HepG2 (cell line): ENCODE measurements around the gene MEAF6. TPM values are rescaled to one million over a fixed set of nuclear protein-coding genes. Genes with fewer than 3 reads are reported as not detected.

ENCODE experiments used
- FOXO1 ChIP-seq: sonication (generic); formaldehyde crosslinking; IDR thresholded peaks from 2 replicates; pipeline ENCODE4 v1.4.0; 2020; ENCODE audit warnings: missing genetic modification reagents
- IKZF4 ChIP-seq: sonication (generic); formaldehyde crosslinking; IDR thresholded peaks from 2 replicates; pipeline ENCODE4 v1.5.1; 2020; ENCODE audit warnings: borderline replicate concordance, mild to moderate bottlenecking, low read depth, missing genetic modification reagents; ENCODE audit errors: not compliant biosample characterization
- NFATC3 ChIP-seq: sonication (generic); formaldehyde crosslinking; IDR thresholded peaks from 2 replicates; pipeline ENCODE4 v1.5.1; 2020; ENCODE audit warnings: mild to moderate bottlenecking, missing genetic modification reagents
- SRSF1 ChIP-seq: fragments of 200-400 bp; formaldehyde crosslinking; optimal IDR thresholded peaks from 2 replicates; pipeline ENCODE3; 2017; ENCODE audit warnings: mild to moderate bottlenecking, low read depth, low read length, moderate library complexity
- XRCC5 ChIP-seq: fragments of 200-400 bp; formaldehyde crosslinking; optimal IDR thresholded peaks from 2 replicates; pipeline ENCODE3; 2017; ENCODE audit warnings: mild to moderate bottlenecking, low read length
- YEATS2 ChIP-seq: sonication (generic); formaldehyde crosslinking; IDR thresholded peaks from 2 replicates; pipeline ENCODE4 v1.4.0; 2020; ENCODE audit warnings: missing genetic modification reagents, borderline replicate concordance
- ZC3H4 ChIP-seq: sonication (generic); formaldehyde crosslinking; IDR thresholded peaks from 2 replicates; pipeline ENCODE4 v1.4.0; 2020; ENCODE audit warnings: missing genetic modification reagents, borderline replicate concordance
- ZFP36L2 ChIP-seq: sonication (generic); formaldehyde crosslinking; IDR thresholded peaks from 2 replicates; pipeline ENCODE4 v1.4.0; 2020; ENCODE audit warnings: missing genetic modification reagents
- ZGPAT ChIP-seq: IDR thresholded peaks from 2 replicates; pipeline ENCODE4 v1.6.1; 2016; ENCODE audit warnings: mild to moderate bottlenecking
- ZNF501 ChIP-seq: sonication (generic); formaldehyde crosslinking; IDR thresholded peaks from 2 replicates; pipeline ENCODE4 v1.5.1; 2020; ENCODE audit warnings: mild to moderate bottlenecking, moderate library complexity, missing genetic modification reagents
- ZNF660 ChIP-seq: sonication (generic); formaldehyde crosslinking; IDR thresholded peaks from 2 replicates; pipeline ENCODE4 v1.5.1; 2020; ENCODE audit warnings: mild to moderate bottlenecking, low read depth, missing genetic modification reagents, borderline replicate concordance
- ZNF687 ChIP-seq: sonication (generic); formaldehyde crosslinking; IDR thresholded peaks from 2 replicates; pipeline ENCODE4 v1.5.1; 2020; ENCODE audit warnings: mild to moderate bottlenecking, missing genetic modification reagents, moderate library complexity
- ZNF782 ChIP-seq: sonication (generic); formaldehyde crosslinking; IDR thresholded peaks from 2 replicates; pipeline ENCODE4 v1.4.0; 2020; ENCODE audit warnings: missing genetic modification reagents, mild to moderate bottlenecking, borderline replicate concordance
- polyA plus RNA-seq, 8 experiments: library from polyadenylated mRNA; depleted of rRNA in 3 of 8; stranded (reverse) in 7 of 8; unstranded in 1 of 8; fragments of >200 nt; fragmentation: Illumina TruSeq in 4 of 8; extraction: Trizol in 4 of 8; gene quantifications; 2 replicates each; pipeline versions ENCODE4 v1.2.1 to v1.2.3, GENCODE V29; 2011 to 2016; ENCODE audit warnings: low read depth in 4 of 8, missing spikeins in 1 of 8, mixed read lengths in 1 of 8; ENCODE audit not compliant: insufficient read depth in 1 of 8
- total RNA-seq, 5 experiments: library from RNA; depleted of rRNA; stranded (reverse); fragments of >200 nt; fragmentation: Illumina TruSeq; extraction: Trizol; gene quantifications; 2 replicates each; pipeline ENCODE4 v1.2.3, GENCODE V29; 2016; ENCODE audit warnings: low read depth in 1 of 5
- TF ChIP-seq, protein P1 (sequence below): IDR thresholded peaks from 2 replicates; pipeline ENCODE4 v1.6.1; 2018; ENCODE audit warnings: missing genetic modification reagents
- TF ChIP-seq, protein P2 (sequence below), 2 experiments: sonication (generic) in 1 of 2; formaldehyde crosslinking in 1 of 2; IDR thresholded peaks; 2 replicates each; pipeline versions ENCODE4 v1.4.0 to v1.6.1; 2018 to 2020; ENCODE audit warnings: missing genetic modification reagents in 2 of 2, borderline replicate concordance in 1 of 2, low read depth in 1 of 2, mild to moderate bottlenecking in 1 of 2, missing biosample characterization in 1 of 2

MEAF6 gene
- total and polyA plus RNA-seq, 2 of the 13 experiments (the other 11 are each of a cell fraction or from before 2014, with no cell fraction given) = 29.5 to 45.6 TPM

DNA sequence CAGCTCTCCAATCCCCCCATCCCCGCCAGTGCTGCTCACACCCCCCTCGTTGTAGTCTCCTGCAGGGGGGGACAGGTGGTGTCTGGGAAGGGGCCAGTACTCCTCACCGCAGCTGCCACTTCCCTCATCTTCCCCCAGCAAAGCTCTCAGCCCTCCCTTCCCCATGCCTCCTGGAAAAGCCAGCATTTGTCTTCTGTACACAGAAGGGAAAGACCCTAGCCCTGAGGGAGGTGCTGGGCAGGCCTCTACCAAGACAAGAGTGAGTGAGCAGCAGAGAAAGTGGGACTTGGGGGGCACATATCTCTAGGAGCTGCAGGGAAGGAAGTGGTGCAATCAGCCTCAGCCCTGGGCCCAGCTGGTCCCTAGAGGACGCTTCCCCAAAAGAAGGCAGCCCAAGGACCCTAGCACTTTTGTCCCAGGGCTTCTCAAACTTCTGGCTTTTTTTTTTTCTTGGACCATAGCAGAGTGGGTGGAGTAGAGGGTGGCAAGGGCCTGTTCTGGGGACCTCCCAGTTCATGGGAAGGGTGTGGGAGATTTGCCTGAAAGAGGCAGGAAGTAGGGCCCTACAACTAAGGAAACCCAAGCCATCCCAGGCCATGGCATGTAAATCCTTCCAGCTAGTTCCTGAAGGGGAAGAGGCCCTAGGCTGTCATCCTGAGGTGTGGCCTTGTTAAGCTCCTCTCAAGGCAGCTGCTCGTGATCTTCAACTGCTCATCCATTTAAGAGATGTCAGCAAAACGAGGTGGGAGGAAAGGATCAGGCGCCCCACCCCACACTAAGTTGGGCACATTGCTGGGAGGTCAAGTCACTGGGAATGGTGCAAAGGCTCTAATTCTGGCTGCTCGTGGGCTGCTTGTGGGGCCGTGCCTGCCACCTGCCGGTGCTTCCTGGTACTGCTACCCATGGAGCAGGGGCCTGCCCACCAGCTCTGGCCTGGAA is 27.6 kb downstream of the MEAF6 start (continued):
- peak; percentile 51; the same call in 1 of the 2 replicates for TF ChIP-seq ZGPAT (CRISPR knock-in tag)
- TF ChIP-seq, protein P1, sequence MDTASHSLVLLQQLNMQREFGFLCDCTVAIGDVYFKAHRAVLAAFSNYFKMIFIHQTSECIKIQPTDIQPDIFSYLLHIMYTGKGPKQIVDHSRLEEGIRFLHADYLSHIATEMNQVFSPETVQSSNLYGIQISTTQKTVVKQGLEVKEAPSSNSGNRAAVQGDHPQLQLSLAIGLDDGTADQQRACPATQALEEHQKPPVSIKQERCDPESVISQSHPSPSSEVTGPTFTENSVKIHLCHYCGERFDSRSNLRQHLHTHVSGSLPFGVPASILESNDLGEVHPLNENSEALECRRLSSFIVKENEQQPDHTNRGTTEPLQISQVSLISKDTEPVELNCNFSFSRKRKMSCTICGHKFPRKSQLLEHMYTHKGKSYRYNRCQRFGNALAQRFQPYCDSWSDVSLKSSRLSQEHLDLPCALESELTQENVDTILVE = 0 out of 2 replicates have a peak, but pooled peaks have one; percentile 36
- no peak for TF ChIP-seq ZNF782
- TF ChIP-seq FOXO1 (CRISPR knock-in tag) = peak; percentile 27; the same call in 1 of the 2 replicates
- no peak for TF ChIP-seq ZFP36L2
- TF ChIP-seq ZC3H4 (CRISPR knock-in tag) = no peak
- no peak for TF ChIP-seq ZNF660 (CRISPR knock-in tag)
- TF ChIP-seq SRSF1 = no peak
- 0 out of 2 replicates have a peak, but pooled peaks have one; percentile 30 for TF ChIP-seq YEATS2 (CRISPR knock-in tag)
- TF ChIP-seq IKZF4 = peak; percentile 42
- TF ChIP-seq, protein P2, sequence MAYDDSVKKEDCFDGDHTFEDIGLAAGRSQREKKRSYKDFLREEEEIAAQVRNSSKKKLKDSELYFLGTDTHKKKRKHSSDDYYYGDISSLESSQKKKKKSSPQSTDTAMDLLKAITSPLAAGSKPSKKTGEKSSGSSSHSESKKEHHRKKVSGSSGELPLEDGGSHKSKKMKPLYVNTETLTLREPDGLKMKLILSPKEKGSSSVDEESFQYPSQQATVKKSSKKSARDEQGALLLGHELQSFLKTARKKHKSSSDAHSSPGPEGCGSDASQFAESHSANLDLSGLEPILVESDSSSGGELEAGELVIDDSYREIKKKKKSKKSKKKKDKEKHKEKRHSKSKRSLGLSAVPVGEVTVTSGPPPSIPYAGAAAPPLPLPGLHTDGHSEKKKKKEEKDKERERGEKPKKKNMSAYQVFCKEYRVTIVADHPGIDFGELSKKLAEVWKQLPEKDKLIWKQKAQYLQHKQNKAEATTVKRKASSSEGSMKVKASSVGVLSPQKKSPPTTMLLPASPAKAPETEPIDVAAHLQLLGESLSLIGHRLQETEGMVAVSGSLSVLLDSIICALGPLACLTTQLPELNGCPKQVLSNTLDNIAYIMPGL (CRISPR knock-in tag; IDR thresholded peaks at IDR 0.05; ENCODE audit: borderline replicate concordance in 1 of 2, low read depth in 1 of 2) = peak in 1 of 2 experiments; percentile 57; a peak in 1 of 4 replicates
- TF ChIP-seq NFATC3 (CRISPR knock-in tag) = 0 out of 2 replicates have a peak, but pooled peaks have one; percentile 33
- peak; percentile 48 for TF ChIP-seq XRCC5
- TF ChIP-seq ZNF501 = 0 out of 2 replicates have a peak, but pooled peaks have one; percentile 20
- TF ChIP-seq ZNF687 (CRISPR knock-in tag) = peak; percentile 51
